Activated naive CD4-positive, alpha-beta T cell treated with anti-CD3 and anti-CD28 coated beads, Interleukin-2, amount 50 U/mL, for 72 hours (primary cell): ENCODE measurements around the gene FSD1. TPM values are rescaled to one million over a fixed set of nuclear protein-coding genes. Genes with fewer than 3 reads are reported as not detected.
"Not testable (repeated sequence)": the region's sequence is repeated elsewhere in the genome, so short reads cannot be mapped to it uniquely, and the experiment has no call there.

Source experiments
- ATAC-seq, 2 donors: fragments of 150-1000 bp; cut with Tn5 transposase; 2 replicates each; pipeline ENCODE4 v1.10.0; 2021; ENCODE audit warnings: mild to moderate bottlenecking in 2 of 2, moderate library complexity in 2 of 2
- DNase-seq, 2 donors: peaks; one replicate each; pipeline ENCODE4 v3.0.0; 2021 to 2022; ENCODE audit warnings: low spot score in 2 of 2
- H3K27ac Mint-ChIP-seq, 2 donors: one replicate each; pipeline ENCODE4 v1.8.0; 2022; ENCODE audit warnings: mild to moderate bottlenecking in 2 of 2, mixed read lengths in 2 of 2
- H3K36me3 Mint-ChIP-seq, 2 donors: one replicate each; pipeline ENCODE4 v1.8.0; 2022; ENCODE audit warnings: mixed read lengths in 2 of 2
- H3K9me3 Mint-ChIP-seq, 2 donors: one replicate each; pipeline ENCODE4 v1.8.0; 2022; ENCODE audit warnings: mixed read lengths in 2 of 2
- total RNA-seq, 2 donors: library from RNA; stranded (reverse); gene quantifications; one replicate each; pipeline ENCODE4 v1.2.3, GENCODE V29; 2022

FSD1 gene
- total RNA-seq, 2 donors from 2014 or later: 15.3 to 38.0 TPM

DNA sequence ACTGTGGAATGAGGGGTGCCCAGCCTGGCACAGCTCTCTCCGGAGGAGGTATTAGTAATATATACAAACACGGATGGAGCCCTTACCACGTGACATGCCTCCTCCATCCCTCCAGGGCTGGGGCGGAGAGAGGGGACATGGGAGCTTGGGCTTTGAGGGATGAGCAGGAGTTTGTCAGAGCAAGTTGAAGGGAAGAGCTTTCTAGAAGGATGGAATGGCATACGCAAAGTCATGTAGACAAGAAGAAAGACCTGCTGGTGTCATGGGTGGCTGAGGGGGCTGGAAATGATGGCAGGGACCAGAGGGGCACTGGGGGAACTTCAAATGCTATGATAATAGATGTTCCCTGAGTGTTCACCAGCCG lies 41.6 kb downstream of the FSD1 start:
- no peak overlapping the region for H3K27ac Mint-ChIP-seq
- DNase-seq: no peak
- no peak for ATAC-seq
- H3K9me3 Mint-ChIP-seq: no peaks in the 10 kb centered on the region
- H3K36me3 Mint-ChIP-seq: peaks cover 6 to 8% of the 10 kb centered on the region in 2 donors

DNA sequence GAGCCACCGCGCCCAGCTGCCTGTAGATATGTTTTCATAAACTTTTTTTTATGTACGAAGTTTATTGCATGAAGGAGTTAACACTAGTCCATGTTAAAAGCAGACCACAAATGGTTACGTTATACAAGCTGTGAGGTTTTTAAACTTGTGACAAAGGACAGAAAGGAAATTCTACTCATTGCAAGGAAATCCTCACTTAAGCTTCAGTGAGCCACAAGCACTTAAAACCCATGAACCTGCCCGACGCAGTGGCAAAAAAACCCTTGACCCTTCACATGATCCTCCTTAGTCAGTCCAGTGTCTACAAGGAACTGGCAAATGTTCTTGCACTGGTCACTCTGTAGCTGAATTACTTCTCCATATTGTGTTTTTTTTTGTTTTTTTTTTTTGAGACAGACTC lies 43.1 kb downstream of the FSD1 start:
- H3K36me3 Mint-ChIP-seq: peaks cover 6 to 8% of the 10 kb centered on the region in 2 donors
- DNase-seq (no peak), ATAC-seq (no peak)

GRCh38 chr19:4349225-4349624 lies 44.8 kb downstream of the FSD1 start:
- not testable (repeated sequence) for H3K9me3 Mint-ChIP-seq, DNase-seq, H3K36me3 Mint-ChIP-seq, ATAC-seq
- H3K27ac Mint-ChIP-seq: peak overlapping the region in 1 of 2 donors; percentile 69

More for the DNA sequence above, 43.1 kb downstream of the FSD1 start:
- Mint-ChIP-seq H3K27ac (peak overlapping the region in 1 of 2 donors; percentile 17), H3K9me3 (no peaks in the 10 kb centered on the region)

GRCh38 chr19:4350111-4350510 lies 45.7 kb downstream of the FSD1 start:
- Mint-ChIP-seq H3K9me3 (no peaks in the 10 kb centered on the region), H3K27ac (peak overlapping the region; percentile 45 to 69), H3K36me3 (peaks cover 6 to 8% of the 10 kb centered on the region in 2 donors)
- DNase-seq: no peak
- ATAC-seq: no peak

GRCh38 chr19:4350726-4351125 lies 46.3 kb downstream of the FSD1 start:
- Mint-ChIP-seq H3K9me3 (no peaks in the 10 kb centered on the region), H3K36me3 (peaks cover 2 to 5% of the 10 kb centered on the region in 2 donors), H3K27ac (peak overlapping the region in 1 of 2 donors; percentile 39)
- DNase-seq: no peak
- ATAC-seq: no peak

- ATAC-seq (peak; percentile 59 to 68), DNase-seq (peak in 1 of 2 donors; percentile 65)
- H3K9me3 Mint-ChIP-seq: no peaks in the 10 kb centered on the region
- H3K27ac Mint-ChIP-seq: peak overlapping the region in 1 of 2 donors; percentile 77
- no peaks in the 10 kb centered on the region for H3K36me3 Mint-ChIP-seq
Measured at GRCh38 chr19:4352701-4353121, 48.3 kb downstream of the FSD1 start.

- no peak for DNase-seq
- H3K9me3 Mint-ChIP-seq: no peaks in the 10 kb centered on the region
- ATAC-seq: no peak
- no peaks in the 10 kb centered on the region for H3K36me3 Mint-ChIP-seq
- peak overlapping the region in 1 of 2 donors; percentile 22 for H3K27ac Mint-ChIP-seq
Measured at GRCh38 chr19:4354282-4354681, 49.9 kb downstream of the FSD1 start.

DNA sequence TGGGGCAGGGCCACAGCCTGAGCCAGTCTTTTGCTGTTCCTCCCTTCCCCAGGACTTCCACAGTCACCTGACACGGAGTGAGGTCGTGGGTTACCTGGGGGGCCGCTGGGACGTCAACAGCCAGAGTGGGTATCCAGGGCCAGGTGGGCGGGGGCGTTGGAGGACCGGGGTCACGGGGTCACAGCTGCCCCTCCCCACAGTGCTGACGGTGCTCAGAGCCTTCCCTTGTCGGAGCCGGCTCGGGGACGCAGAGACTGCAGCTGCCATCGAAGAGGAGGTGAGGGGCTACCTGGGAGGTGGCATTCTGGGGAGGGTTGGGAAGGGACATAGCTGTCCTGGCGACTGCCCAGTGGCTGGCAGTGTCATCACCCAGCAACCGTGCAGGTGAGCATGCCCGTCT lies 50.5 kb downstream of the FSD1 start:
- DNase-seq (no peak), ATAC-seq (no peak)
- H3K36me3 Mint-ChIP-seq: no peaks in the 10 kb centered on the region
- H3K9me3 Mint-ChIP-seq: no peaks in the 10 kb centered on the region
- H3K27ac Mint-ChIP-seq: no peak overlapping the region

DNA sequence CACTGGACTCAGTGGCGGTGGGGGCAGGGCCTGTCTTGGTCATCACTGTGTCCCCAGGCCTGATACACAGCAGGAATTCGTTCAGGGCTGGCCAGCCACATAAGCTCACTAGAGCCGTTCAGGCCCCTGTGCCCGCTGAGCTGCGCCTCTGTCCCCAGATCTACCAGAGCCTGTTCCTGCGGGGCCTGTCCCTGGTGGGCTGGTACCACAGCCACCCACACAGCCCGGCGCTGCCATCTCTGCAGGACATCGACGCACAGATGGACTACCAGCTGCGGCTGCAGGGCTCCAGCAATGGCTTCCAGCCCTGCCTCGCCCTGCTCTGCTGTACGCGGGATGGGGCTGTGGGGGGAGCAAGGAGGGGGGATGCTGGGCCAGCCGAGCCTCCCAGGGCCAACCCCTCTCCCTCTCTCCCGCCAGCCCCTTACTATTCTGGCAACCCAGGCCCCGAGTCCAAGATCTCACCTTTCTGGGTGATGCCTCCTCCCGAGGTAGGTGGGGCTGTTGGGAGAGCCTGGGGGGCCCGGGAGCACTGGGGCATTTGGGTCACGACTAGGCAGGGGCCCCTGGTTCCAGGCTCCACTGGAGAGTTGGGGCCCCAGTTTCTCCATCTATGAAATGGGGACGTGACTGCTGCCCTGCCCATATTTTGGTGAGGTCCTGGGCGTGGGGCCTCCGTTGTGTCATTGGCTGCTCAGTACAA lies 52.8 kb downstream of the FSD1 start:
- Mint-ChIP-seq H3K9me3 (no peaks in the 10 kb centered on the region), H3K27ac (peak overlapping the region in 1 of 2 donors; percentile 77), H3K36me3 (no peaks in the 10 kb centered on the region)
- ATAC-seq (no peak), DNase-seq (no peak)

DNA sequence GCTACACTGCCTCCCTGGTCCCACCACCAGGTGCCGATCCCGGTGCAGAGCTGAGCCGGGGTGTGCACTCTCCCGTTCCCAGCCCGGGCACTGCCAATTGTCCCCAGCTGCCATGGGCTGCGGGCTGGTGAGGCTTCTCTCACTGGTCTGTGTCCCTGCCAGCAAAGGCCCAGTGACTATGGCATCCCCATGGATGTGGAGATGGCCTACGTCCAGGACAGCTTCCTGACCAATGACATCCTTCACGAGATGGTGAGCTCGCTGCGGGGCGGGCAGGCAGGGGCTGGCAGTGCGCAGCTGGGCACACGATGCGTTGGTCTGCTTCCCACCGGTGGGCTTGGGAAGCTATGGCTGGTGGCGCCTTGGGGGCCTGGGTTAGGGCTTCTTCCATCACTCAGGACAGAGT lies 53.5 kb downstream of the FSD1 start:
- DNase-seq (no peak), ATAC-seq (no peak)
- Mint-ChIP-seq H3K9me3 (no peaks in the 10 kb centered on the region), H3K27ac (peak overlapping the region in 1 of 2 donors; percentile 84), H3K36me3 (no peaks in the 10 kb centered on the region)

GRCh38 chr19:4358709-4359626 lies 54.6 kb downstream of the FSD1 start:
- ATAC-seq: peak in 1 of 2 donors; percentile 12
- Mint-ChIP-seq H3K27ac (peak overlapping the region; percentile 72 to 84), H3K36me3 (no peaks in the 10 kb centered on the region), H3K9me3 (no peaks in the 10 kb centered on the region)
- DNase-seq: peak in 1 of 2 donors; percentile 53

DNA sequence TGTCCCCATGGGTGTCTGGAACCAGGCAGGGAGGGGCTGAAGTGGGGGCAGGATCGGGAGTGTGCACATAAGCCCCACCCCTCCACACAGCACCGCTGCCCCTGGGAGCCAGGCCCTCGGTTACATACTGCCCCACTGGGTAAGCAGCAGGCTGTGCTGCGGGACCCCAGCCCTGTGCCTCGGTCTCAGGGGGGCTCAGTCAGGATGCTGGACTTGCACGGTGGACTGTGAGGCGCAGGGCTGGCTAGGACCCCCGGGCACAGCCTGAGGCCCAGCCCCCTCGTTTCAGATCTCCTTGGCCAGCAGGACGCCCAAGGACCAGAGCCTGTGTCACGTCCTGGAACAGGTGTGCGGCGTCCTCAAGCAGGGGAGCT lies 55.2 kb downstream of the FSD1 start:
- no peaks in the 10 kb centered on the region for H3K9me3 Mint-ChIP-seq
- peak in 1 of 2 donors; percentile 7 for ATAC-seq
- H3K36me3 Mint-ChIP-seq: no peaks in the 10 kb centered on the region
- H3K27ac Mint-ChIP-seq: peak overlapping the region in 1 of 2 donors; percentile 84
- DNase-seq: peak in 1 of 2 donors; percentile 55

DNA sequence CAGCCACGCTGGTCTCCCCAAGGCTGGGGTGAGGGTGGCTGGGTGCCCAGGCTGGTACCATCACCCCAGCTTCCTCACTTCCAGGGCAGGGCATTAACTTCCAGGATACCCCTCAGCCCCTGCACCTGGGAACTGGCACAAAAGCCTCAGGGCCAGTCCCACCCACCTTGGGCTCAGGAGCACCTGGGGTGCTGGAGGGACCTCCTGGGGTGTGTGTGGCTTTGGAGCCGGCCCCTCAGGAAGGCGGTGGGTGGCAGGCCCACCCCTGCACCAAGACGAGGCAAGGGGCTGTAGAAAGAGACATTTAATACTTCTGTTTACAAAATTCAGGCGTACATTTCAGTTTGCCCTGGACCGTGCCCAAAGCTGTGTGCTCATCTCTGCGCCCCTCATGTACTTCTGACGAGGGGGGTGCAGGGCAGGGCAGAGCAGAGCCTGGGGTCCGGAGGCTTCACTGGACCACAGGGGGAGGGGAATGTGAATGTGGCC lies 55.7 kb downstream of the FSD1 start:
- no peaks in the 10 kb centered on the region for H3K9me3 Mint-ChIP-seq
- H3K27ac Mint-ChIP-seq: peak overlapping the region in 1 of 2 donors; percentile 84
- DNase-seq: no peak
- H3K36me3 Mint-ChIP-seq: no peaks in the 10 kb centered on the region
- ATAC-seq: no peak

GRCh38 chr19:4360641-4361151 lies 56.3 kb downstream of the FSD1 start:
- no peaks in the 10 kb centered on the region for H3K36me3 Mint-ChIP-seq

DNA sequence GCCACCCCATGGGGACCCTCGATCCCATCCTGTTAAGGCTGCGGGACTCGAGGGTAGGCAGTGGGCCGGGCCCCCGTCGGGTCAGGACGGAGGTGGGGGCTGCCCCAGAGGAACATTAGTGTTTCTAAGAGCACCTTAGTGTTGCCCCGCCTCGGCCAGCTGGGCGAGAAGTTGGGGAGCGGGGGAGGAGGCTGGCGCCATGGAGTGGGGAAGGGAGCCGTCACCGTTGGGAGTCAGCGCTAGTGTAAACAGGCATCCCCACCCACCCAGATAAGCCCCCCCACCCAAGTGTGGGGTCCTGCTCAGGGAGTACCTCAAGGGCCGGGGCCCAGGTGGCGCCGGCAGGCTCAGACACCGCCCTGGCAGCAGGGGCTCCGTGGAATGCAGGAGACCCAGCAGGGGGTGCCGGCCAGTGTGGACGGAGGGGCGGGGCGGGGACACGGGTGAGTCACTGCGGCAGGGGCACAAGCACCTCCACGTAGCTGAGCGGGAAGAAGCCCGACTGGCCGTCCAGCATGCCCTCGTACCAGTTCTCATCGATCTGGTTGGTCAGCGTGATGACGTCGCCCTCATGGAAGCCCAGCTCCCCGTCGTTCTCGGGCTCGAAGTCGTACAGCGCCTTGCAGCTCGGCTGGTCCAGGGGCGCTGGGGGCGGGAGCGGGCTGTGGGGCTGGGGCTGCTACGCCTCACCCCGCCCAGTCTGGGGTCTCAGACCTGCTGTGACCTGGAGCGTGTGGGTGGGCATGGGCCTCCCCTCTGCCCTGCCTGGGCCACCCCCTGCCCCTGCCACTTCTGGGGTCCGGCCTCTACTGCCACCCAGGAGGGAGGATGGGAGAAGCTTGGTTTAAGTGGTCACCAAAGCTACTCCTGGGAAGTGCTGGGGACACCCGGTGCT lies 57.0 kb downstream of the FSD1 start:
- Mint-ChIP-seq H3K27ac (peak overlapping the region in 1 of 2 donors; percentile 84), H3K36me3 (no peaks in the 10 kb centered on the region), H3K9me3 (no peaks in the 10 kb centered on the region)
- ATAC-seq (peak in 1 of 2 donors; percentile 3), DNase-seq (peak in 1 of 2 donors; percentile 56)

More at GRCh38 chr19:4360641-4361151, 56.3 kb downstream of the FSD1 start:
- ATAC-seq (peak in 1 of 2 donors; percentile 10), DNase-seq (peak in 1 of 2 donors; percentile 54)
- H3K27ac Mint-ChIP-seq: peak overlapping the region; percentile 74 to 84
- H3K9me3 Mint-ChIP-seq: no peaks in the 10 kb centered on the region
